Neural cell (in vitro differentiated cells): ENCODE data around the gene ZNF385D. TPM values are rescaled to one million over a fixed set of nuclear protein-coding genes. Genes with fewer than 3 reads are reported as not detected.

Experiments used
- H2AFZ ChIP-seq: fragments of 200-600, 300-800 bp; sonication (generic), shearing (Covaris generic); 2 replicates; pipeline ENCODE4 v1.6.0; 2014; ENCODE audit warnings: low read depth, mild to moderate bottlenecking, antibody characterized with exemption, low read length, moderate library complexity
- H3F3A ChIP-seq: fragments of 200-600 bp; shearing (Covaris generic); 2 replicates; pipeline ENCODE4 v1.6.1; 2016; ENCODE audit warnings: mild to moderate bottlenecking, moderate library complexity, mixed read lengths, antibody characterized with exemption, low read length; ENCODE audit not compliant: insufficient read depth, poor library complexity, severe bottlenecking
- H3K27ac ChIP-seq: fragments of 200-600, 300-800 bp; sonication (generic), shearing (Covaris generic); 2 replicates; pipeline ENCODE4 v1.5.1; 2014; ENCODE audit warnings: mild to moderate bottlenecking, low read length, moderate library complexity
- H3K27me3 ChIP-seq: fragments of 300-800, 200-600 bp; sonication (generic), shearing (Covaris generic); 2 replicates; pipeline ENCODE4 v1.6.0; 2014; ENCODE audit warnings: mild to moderate bottlenecking, low read depth, low read length, moderate library complexity; ENCODE audit not compliant: insufficient read depth
- H3K36me3 ChIP-seq: fragments of 300-800, 200-600 bp; sonication (generic), shearing (Covaris generic); 2 replicates; pipeline ENCODE4 v1.5.1; 2014; ENCODE audit warnings: mild to moderate bottlenecking, antibody characterized with exemption, low read length, moderate library complexity; ENCODE audit not compliant: insufficient read depth
- H3K4me2 ChIP-seq: fragments of 300-800, 200-600 bp; sonication (generic), shearing (Covaris generic); 2 replicates; pipeline ENCODE4 v1.6.0; 2014; ENCODE audit warnings: mild to moderate bottlenecking, low read length
- H3K4me3 ChIP-seq: fragments of 300-800, 200-600 bp; sonication (generic), shearing (Covaris generic); 2 replicates; pipeline ENCODE4 v1.5.1; 2014; ENCODE audit warnings: mild to moderate bottlenecking, low read length, moderate library complexity
- H3K79me2 ChIP-seq: fragments of 200-600 bp; shearing (Covaris generic); replicated peaks from 2 replicates; pipeline ENCODE4 v1.6.0; 2014; ENCODE audit warnings: mild to moderate bottlenecking, low read length, moderate library complexity; ENCODE audit not compliant: insufficient read depth
- H3K9ac ChIP-seq: fragments of 300-800, 200-600 bp; sonication (generic), shearing (Covaris generic); 2 replicates; pipeline ENCODE4 v1.6.1; 2016; ENCODE audit warnings: mild to moderate bottlenecking, low read length, mixed read lengths
- H3K9me2 ChIP-seq: fragments of 200-600 bp; shearing (Covaris generic); 2 replicates; pipeline ENCODE4 v1.6.1; 2016; ENCODE audit warnings: mild to moderate bottlenecking, low read length, mixed read lengths; ENCODE audit not compliant: insufficient read depth
- H3K9me3 ChIP-seq: fragments of 200-600, 300-800 bp; sonication (generic), shearing (Covaris generic); 2 replicates; pipeline ENCODE4 v1.6.1; 2016; ENCODE audit warnings: mild to moderate bottlenecking, mixed run types, low read length, moderate library complexity, mixed read lengths
- H4K20me1 ChIP-seq: fragments of 200-600 bp; shearing (Covaris generic); 2 replicates; pipeline ENCODE4 v1.6.1; 2016; ENCODE audit warnings: mild to moderate bottlenecking, mixed run types; ENCODE audit not compliant: insufficient read depth
- CTCF ChIP-seq: fragments of 450-650 bp; IDR thresholded peaks from 2 replicates; pipeline ENCODE4 v1.5.1; 2014; ENCODE audit warnings: antibody characterized with exemption, mild to moderate bottlenecking, moderate library complexity; ENCODE audit not compliant: poor library complexity, severe bottlenecking
- EP300 ChIP-seq: fragments of 450-650 bp; conservative IDR thresholded peaks from 2 replicates; pipeline ENCODE4 v1.6.1; 2014; ENCODE audit warnings: antibody characterized with exemption, mild to moderate bottlenecking, moderate library complexity; ENCODE audit not compliant: poor library complexity, severe bottlenecking
- EZH2 ChIP-seq: fragments of 200-600, 300-800 bp; shearing (Covaris generic), sonication (generic); IDR thresholded peaks from 2 replicates; pipeline ENCODE4 v1.6.1; 2014; ENCODE audit warnings: antibody characterized with exemption, low read length, borderline replicate concordance, mild to moderate bottlenecking; ENCODE audit not compliant: insufficient read depth, poor library complexity, severe bottlenecking
- MXI1 ChIP-seq: fragments of 450-650 bp; conservative IDR thresholded peaks from 2 replicates; pipeline ENCODE4 v1.6.1; 2014; ENCODE audit warnings: antibody characterized with exemption, mild to moderate bottlenecking; ENCODE audit not compliant: poor library complexity, severe bottlenecking
- POLR2AphosphoS5 ChIP-seq: IDR thresholded peaks from 2 replicates; pipeline ENCODE4 v1.6.1; 2012
- RAD21 ChIP-seq: fragments of 450-650 bp; conservative IDR thresholded peaks from 2 replicates; pipeline ENCODE4 v1.6.1; 2014; ENCODE audit warnings: antibody characterized with exemption, mild to moderate bottlenecking, moderate library complexity
- SMC3 ChIP-seq: fragments of 450-650 bp; conservative IDR thresholded peaks from 2 replicates; pipeline ENCODE4 v1.6.1; 2014; ENCODE audit warnings: antibody characterized with exemption, mild to moderate bottlenecking, moderate library complexity; ENCODE audit not compliant: poor library complexity
- TAF1 ChIP-seq: IDR thresholded peaks from 2 replicates; pipeline ENCODE4 v1.6.1; 2012; ENCODE audit warnings: low read depth
- polyA plus RNA-seq: library from polyadenylated mRNA; depleted of rRNA; stranded (reverse); fragments of >200 nt; gene quantifications from 2 replicates; pipeline ENCODE4 v1.2.3, GENCODE V29; 2014
- TF ChIP-seq, protein P1 (sequence below): IDR thresholded peaks from 2 replicates; pipeline ENCODE4 v1.6.1; 2012; ENCODE audit warnings: borderline replicate concordance

ZNF385D gene
- polyA plus RNA-seq, 1 donor from 2014 or later: 3.4 TPM

DNA sequence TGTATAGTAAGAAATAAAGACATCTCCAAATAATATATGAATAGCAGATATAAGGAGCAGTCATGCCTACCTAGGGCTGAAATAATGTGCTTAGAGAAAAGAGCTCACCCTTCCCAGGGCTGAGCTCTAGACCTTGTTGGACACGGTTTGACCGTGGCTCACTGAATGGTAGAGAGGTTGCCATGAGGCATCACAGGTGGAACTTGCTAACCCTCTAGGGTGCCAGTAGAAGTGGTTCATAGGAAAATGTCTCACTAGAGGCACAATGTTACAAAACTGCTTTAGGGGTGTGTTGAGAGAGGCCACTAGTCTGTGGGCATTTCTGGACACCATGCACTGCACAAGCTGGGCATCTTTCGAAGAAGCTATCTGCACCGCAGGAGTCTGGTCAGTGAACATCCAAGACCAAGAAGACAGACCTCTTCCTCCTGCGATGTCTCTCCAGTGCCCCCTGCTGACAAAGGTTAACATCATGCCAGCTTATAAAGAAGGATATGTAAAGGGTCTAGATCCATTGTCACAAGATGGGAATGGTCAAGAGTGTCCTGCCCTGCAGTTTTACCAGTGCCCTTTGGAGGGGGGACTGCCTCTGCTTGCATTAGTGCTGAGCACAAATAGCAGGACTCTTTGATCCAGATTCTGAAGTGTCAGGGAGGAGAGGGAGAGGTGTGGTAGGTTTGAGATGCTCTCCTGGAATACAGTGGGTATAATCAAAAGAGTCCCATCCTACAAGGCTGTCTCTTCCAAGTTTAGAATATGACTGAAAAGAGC is 266.8 kb downstream of the ZNF385D start:
- H3K4me2 ChIP-seq: no peak overlapping the region
- TF ChIP-seq CTCF: no peak
- TF ChIP-seq SMC3: no peak
- no peak for TF ChIP-seq EP300
- TF ChIP-seq TAF1: no peak
- TF ChIP-seq MXI1: no peak
- TF ChIP-seq RAD21: no peak
- TF ChIP-seq, protein P1, sequence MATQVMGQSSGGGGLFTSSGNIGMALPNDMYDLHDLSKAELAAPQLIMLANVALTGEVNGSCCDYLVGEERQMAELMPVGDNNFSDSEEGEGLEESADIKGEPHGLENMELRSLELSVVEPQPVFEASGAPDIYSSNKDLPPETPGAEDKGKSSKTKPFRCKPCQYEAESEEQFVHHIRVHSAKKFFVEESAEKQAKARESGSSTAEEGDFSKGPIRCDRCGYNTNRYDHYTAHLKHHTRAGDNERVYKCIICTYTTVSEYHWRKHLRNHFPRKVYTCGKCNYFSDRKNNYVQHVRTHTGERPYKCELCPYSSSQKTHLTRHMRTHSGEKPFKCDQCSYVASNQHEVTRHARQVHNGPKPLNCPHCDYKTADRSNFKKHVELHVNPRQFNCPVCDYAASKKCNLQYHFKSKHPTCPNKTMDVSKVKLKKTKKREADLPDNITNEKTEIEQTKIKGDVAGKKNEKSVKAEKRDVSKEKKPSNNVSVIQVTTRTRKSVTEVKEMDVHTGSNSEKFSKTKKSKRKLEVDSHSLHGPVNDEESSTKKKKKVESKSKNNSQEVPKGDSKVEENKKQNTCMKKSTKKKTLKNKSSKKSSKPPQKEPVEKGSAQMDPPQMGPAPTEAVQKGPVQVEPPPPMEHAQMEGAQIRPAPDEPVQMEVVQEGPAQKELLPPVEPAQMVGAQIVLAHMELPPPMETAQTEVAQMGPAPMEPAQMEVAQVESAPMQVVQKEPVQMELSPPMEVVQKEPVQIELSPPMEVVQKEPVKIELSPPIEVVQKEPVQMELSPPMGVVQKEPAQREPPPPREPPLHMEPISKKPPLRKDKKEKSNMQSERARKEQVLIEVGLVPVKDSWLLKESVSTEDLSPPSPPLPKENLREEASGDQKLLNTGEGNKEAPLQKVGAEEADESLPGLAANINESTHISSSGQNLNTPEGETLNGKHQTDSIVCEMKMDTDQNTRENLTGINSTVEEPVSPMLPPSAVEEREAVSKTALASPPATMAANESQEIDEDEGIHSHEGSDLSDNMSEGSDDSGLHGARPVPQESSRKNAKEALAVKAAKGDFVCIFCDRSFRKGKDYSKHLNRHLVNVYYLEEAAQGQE: no peak
- TF ChIP-seq POLR2AphosphoS5: no peak
- H3K27ac ChIP-seq: no peak overlapping the region

GRCh38 chr3:21481991-21482390 is 269.0 kb downstream of the ZNF385D start:
- TF ChIP-seq EZH2 (no peak), SMC3 (no peak), POLR2AphosphoS5 (no peak), MXI1 (no peak), CTCF (no peak), TAF1 (no peak), EP300 (no peak)
- TF ChIP-seq, protein P1: no peak
- peaks cover 2% of the 10 kb centered on the region for H3K79me2 ChIP-seq
- H3K4me3 ChIP-seq: no peak overlapping the region
- no peaks in the 10 kb centered on the region for H3K27me3 ChIP-seq
- no peak overlapping the region for H3K4me2 ChIP-seq
- H3F3A ChIP-seq: no peaks in the 10 kb centered on the region
- H3K9me3 ChIP-seq: no peaks in the 10 kb centered on the region
- H3K9me2 ChIP-seq: no peaks in the 10 kb centered on the region
- no peak overlapping the region for H3K27ac ChIP-seq
- no peak overlapping the region for H2AFZ ChIP-seq
- no peak overlapping the region for H3K9ac ChIP-seq
- H4K20me1 ChIP-seq: no peaks in the 10 kb centered on the region
- no peaks in the 10 kb centered on the region for H3K36me3 ChIP-seq

More for the DNA sequence above, 266.8 kb downstream of the ZNF385D start:
- no peak overlapping the region for H3K9ac ChIP-seq
- no peak overlapping the region for H2AFZ ChIP-seq
- no peaks in the 10 kb centered on the region for H3K27me3 ChIP-seq
- H3K36me3 ChIP-seq: no peaks in the 10 kb centered on the region
- H3K4me3 ChIP-seq: no peak overlapping the region
- no peaks in the 10 kb centered on the region for H3K9me2 ChIP-seq
- no peaks in the 10 kb centered on the region for H4K20me1 ChIP-seq
- H3F3A ChIP-seq: no peaks in the 10 kb centered on the region
- H3K79me2 ChIP-seq: peaks cover 2% of the 10 kb centered on the region
- no peaks in the 10 kb centered on the region for H3K9me3 ChIP-seq
